HG03565 (cell line): Measurements from ENCODE around the gene AK4.
"Not testable (repeated sequence)": the region's sequence is repeated elsewhere in the genome, so short reads cannot be mapped to it uniquely, and the experiment has no call there.

ENCODE experiments used
- ATAC-seq: cut with Tn5 transposase; IDR thresholded peaks from one replicate; pipeline ENCODE4 v1.9.1; 2021; ENCODE audit warnings: mild to moderate bottlenecking, moderate library complexity; ENCODE audit not compliant: unreplicated experiment

Gene AK4

DNA sequence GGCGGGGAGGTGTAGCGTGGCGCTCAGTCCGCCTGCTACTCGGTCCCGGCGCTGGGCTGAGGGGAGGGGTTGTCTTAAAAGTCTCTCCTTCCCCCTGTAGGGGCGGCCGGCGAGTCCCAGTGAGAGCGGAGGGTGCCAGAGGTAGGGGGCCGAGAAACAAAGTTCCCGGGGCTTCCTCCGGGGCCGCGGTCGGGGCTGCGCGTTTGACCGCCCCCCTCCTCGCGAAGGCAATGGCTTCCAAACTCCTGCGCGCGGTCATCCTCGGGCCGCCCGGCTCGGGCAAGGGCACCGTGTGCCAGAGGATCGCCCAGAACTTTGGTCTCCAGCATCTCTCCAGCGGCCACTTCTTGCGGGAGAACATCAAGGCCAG, at the start of gene AK4:
Gene AK4, plus strand, starts transcription at position 26 of the 370 bp plus-strand sequence. Its CDS starts 205 bp downstream, at position 231.
- not testable (repeated sequence) for ATAC-seq

DNA sequence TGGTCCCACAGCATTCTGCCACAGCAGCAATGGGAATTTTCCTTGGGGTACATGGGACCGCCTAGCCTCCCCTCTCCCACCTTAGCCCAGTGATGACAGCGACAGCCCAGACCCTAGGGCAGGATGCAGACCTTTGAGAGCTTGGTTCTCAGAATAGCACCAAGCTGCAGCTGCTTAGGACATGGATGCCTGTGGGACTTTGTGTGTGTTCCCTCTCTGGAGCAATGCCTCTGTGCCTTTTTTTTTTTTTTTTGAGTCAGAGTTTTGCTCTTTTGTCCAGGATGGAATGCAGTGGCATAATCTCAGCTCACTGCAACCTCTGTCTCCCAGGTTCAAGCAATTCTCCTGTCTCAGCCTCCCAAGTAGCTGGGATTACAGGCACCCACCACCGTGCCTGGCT, 44.2 kb upstream of the AK4 start:
- ATAC-seq = no peak

GRCh38 chr1:65104854-65105534, 43.0 kb upstream of the AK4 start:
- ATAC-seq = no peak

GRCh38 chr1:65105596-65105995, 42.4 kb upstream of the AK4 start:
- no peak for ATAC-seq

- no peak for ATAC-seq
Measured at GRCh38 chr1:65108025-65108642, 39.9 kb upstream of the AK4 start.

DNA sequence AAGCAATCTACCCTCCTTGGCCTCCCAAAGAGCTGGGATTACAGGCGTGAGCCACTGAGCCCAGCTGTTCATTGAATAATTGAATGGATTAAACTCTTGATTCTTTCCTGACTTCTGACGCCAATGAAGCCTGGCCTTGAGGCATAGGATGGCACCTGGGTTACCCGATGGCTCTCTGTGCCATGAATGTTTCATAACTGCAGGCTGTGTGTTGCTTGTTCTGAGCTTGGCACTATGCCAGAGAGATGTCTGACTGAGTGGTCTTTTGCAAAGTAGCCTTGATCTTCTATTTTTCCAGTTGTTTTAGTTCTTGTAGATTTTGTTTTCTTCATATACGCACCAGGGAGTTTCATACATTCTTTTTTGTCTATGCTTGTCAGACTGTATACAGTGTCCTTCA, 38.5 kb upstream of the AK4 start:
- ATAC-seq = no peak

DNA sequence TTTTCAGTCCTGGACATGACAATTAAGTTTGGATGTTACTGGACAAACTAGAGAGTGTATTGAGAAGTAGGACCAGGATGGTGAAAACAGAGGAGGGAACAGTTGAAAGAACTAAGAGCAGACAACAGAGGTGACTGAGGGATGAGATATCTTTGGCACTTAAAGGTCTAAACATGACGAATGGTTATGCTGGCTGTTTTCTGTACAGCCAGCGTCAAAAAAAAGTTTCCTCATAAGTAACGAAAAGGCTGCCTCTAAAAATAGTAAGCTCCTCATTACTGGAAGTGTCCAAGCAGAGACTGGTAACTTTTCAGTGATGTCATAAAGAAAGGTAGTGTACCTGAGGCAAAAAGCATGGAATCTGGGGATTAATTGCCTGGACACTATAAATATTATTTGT, 35.2 kb upstream of the AK4 start:
- no peak for ATAC-seq

GRCh38 chr1:65113298-65113697, 34.7 kb upstream of the AK4 start:
- no peak for ATAC-seq

GRCh38 chr1:65114322-65114721, 33.7 kb upstream of the AK4 start:
- ATAC-seq = no peak

GRCh38 chr1:65119951-65120350, 28.1 kb upstream of the AK4 start:
- ATAC-seq = no peak

GRCh38 chr1:65129104-65129503, 18.9 kb upstream of the AK4 start:
- ATAC-seq = not testable (repeated sequence)

DNA sequence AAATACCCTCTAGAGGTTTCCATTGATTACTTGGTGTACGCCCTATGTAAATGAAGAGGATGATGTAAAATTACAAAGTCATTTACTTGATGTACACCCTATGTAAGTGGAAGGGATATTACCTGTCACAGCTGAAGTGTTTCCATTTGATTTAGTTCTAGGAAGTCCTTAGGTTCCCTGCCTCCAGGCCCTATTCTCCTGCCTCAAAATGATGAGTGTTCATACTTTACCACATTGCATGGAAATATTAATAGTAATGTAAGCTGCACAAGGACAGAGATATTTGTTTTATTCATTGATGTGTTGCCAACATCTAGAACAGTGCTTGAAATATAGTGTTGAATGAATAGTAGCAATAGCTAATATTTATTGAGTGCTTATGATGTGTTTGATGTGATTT, 9.5 kb upstream of the AK4 start:
- ATAC-seq = no peak

DNA sequence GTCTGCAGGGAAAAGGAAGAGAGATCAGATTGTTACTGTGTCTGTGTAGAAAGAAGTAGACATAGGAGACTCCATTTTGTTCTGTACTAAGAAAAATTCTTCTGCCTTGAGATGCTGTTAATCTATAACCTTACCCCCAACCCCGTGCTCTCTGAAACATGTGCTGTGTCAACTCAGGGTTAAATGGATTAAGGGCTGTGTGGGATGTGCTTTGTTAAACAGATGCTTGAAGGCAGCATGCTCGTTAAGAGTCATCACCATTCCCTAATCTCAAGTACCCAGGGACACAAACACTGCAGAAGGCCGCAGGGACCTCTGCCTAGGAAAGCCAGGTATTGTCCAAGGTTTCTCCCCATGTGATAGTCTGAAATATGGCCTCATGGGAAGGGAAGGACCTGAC, 8.2 kb upstream of the AK4 start:
- not testable (repeated sequence) for ATAC-seq

DNA sequence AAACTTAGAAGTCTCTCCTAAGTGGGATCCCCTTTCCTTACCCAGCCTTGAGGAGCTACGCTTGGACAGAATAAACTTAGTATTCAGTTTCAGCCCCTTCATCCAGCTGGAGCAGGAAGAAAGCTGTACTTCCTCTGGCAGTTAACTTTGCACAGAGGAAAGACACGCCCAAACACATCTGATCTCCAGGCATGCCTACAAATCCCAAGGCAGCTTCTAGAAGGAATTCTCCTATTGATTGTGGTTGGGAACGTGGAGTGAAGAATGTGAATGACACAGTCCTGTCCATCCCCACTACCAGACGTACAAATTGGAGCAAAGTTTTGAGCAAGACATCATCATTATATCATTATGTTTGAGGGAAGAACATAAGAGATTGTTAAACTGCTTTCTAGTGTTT, 6.6 kb upstream of the AK4 start:
- ATAC-seq = no peak

DNA sequence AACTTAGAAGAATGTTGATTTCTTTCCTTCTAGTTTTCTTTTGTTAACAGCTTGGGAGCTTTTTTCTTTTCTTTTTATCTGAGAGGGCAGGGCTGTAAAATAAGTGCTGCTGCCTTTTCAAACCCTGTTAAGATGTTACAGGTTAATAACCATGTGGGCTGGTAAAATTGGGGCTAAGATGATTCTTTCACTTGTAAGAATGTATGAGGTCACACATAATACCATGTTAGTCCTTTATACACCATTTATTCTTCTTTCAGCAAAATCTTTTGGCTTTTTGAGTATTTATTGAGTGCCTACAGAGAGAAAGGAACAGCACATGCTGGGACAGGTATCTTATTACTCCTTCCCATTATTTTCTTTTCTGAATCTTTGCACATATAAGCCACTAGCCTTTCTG, 6.1 kb upstream of the AK4 start:
- no peak for ATAC-seq

DNA sequence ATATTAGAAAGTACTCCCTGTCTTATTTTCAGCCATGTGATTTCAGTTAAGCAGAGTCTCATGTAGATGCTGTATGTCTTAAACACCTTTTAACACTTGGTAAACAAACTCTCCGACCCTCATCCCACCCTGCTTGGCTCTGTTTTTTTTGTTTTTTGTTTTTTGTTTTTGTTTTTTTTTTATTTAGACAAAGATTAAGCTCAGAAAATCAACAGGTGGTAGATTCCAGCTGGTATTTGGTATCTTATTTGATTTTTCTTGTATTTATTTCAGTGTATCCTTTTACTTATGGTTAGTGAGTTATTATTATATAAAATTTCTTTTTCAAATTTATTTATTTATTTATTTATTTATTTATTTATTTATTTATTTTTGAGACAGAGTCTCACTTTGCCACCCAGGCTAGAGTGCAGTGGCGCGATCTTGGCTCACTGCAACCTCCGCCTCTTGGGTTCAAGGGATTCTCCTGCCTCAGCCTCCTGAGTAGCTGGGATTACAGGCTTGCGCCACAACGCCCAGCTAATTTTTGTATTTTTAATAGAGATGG, 4.8 kb upstream of the AK4 start:
- ATAC-seq = not testable (repeated sequence)

DNA sequence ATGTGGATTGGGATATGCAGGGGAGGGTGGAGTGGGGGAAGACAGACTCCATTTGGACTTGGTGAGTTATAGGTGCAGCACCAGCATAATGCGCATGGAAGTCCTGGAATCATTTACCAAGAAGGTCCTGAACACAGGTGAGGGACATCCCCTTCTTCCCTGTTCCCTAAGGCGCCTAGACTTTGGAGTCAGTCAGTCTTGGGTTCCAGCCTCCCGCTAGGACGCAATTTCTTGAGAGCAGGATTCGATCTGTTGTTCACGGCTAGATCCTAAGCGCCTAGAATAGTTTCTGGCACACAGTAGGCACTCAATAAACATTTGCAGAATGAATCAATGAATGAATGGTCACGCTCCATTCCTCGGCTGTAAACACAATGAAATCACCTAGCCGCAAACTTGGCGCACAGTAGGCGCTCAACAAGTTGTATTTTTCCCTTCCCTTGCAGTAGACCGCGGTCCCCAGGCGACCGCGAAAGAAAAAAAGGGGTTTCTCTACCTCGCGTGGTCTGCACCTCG, 1.0 kb upstream of the AK4 start:
- no peak for ATAC-seq

DNA sequence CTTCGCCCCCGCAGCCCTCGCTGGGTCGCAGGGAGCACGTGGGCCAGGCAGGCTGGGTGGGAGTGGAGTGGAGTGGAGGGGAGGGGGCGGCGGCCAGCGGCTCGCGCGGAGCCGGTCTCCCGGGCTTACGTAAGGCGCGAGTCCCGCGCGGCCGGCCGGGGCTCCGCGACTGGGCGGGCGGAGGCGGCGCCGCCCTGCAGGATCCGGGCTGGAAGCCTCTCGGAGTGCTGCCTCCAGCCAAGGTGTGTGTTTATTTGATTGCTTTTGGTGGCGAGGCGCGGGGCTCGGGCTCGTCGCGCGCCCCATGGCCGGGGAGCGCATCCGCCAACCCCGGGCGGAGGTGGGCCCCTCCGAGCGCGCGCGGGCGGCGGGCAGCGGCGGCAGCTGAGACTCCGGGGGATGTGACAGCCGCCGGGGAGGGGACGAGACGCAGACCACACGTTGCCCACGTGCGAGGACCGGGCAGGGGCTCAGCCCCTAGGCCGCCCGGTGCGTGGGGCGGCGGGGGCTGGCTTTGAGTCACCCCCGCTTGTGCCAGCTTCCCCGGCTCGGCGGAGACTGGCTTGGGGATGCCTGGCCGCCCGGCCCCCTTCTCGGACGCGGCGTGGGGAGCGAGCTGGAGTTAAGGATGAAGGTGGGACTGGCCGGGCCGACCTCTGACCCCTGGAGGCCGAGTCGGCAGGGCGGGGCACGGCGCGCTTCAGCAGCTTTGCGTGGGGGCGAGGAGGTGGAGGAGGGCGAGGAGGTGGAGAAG, 402 bp upstream of the AK4 start:
- peak; percentile 55 for ATAC-seq

- peak; percentile 46 for ATAC-seq
Measured at GRCh38 chr1:65148548-65149350, 746 bp downstream of the AK4 start.

- ATAC-seq = no peak
Measured at GRCh38 chr1:65149351-65150107, 1.5 kb downstream of the AK4 start.
